K562 (cell line): ENCODE results near the gene CD38. TPM values are rescaled to one million over a fixed set of nuclear protein-coding genes. Genes with fewer than 3 reads are reported as not detected.

Experiments used
- ATAC-seq: fragments of 200-7000 bp; cut with Tn5 transposase; 3 replicates; pipeline ENCODE4 v1.9.1; 2020; ENCODE audit warnings: moderate library complexity
- BruUV-seq: library from RNA; stranded (reverse); fragments of 400-500 nt; replicated peaks from 2 replicates; lab custom pipeline; 2021; lab: Mats Ljungman, UMichigan
- CTCF ChIA-PET: fragments of 300-600 bp; formaldehyde crosslinking; extraction: SDS; loops from one replicate; lab custom pipeline; 2021; ENCODE audit warnings: low intra/inter-chr PET ratio; lab: Yijun Ruan, JAX
- POLR2A ChIA-PET: fragments of 300-600, 350-650 bp; sonication (Branson Sonifier 250); formaldehyde crosslinking; extraction: SDS; loops from one replicate; lab custom pipeline; 2021; ENCODE audit warnings: antibody characterized with exemption, inconsistent platforms; lab: Yijun Ruan, JAX
- DNase-seq, 4 experiments: peaks; one replicate each; pipeline versions ENCODE4 v3.0.0 to v3.0.0-alpha.2; 2011 to 2018; ENCODE audit warnings: low spot score in 3 of 4, mixed read lengths in 3 of 4; ENCODE audit errors: extremely low read depth in 1 of 4
- FAIRE-seq: peaks from 2 replicates; lab custom pipeline; 2011; peaks lifted over from hg19 to GRCh38; lab: Jason Lieb, UNC
- H2AFZ ChIP-seq: 2 replicates; pipeline ENCODE4 v1.6.0; 2011; ENCODE audit warnings: low read depth, low read length, control low read depth, inconsistent platforms
- H3K27ac ChIP-seq: fragments of 200-600 bp; 3 replicates; pipeline ENCODE4 v1.8.0; 2011; ENCODE audit warnings: low read depth, mild to moderate bottlenecking, control low read depth, inconsistent platforms, low read length, moderate library complexity, mixed read lengths; ENCODE audit errors: extremely low read depth
- H3K27me3 ChIP-seq, 2 experiments: fragments of 300-600 bp in 1 of 2; 2 replicates in 1 of 2; 3 replicates in 1 of 2; pipeline versions ENCODE4 v1.6.0 to v1.8.0; 2011; ENCODE audit warnings: inconsistent platforms in 2 of 2, low read length in 2 of 2, mild to moderate bottlenecking in 1 of 2, mixed read lengths in 1 of 2, moderate library complexity in 1 of 2; ENCODE audit not compliant: control insufficient read depth in 2 of 2, insufficient read depth in 2 of 2
- H3K36me3 ChIP-seq: fragments of 300-600 bp; 3 replicates; pipeline ENCODE4 v1.8.0; 2011; ENCODE audit warnings: mild to moderate bottlenecking, low read length, inconsistent platforms; ENCODE audit not compliant: control insufficient read depth, insufficient read depth
- H3K4me1 ChIP-seq, 2 experiments: fragments of 200-600 bp in 1 of 2; replicated peaks in 1 of 2; 2 replicates in 1 of 2; 3 replicates in 1 of 2; pipeline versions ENCODE4 v1.5.1 to v1.8.0; 2011; ENCODE audit warnings: inconsistent platforms in 2 of 2, low read length in 2 of 2, mild to moderate bottlenecking in 1 of 2, mixed read lengths in 1 of 2, moderate library complexity in 1 of 2; ENCODE audit not compliant: control insufficient read depth in 2 of 2, insufficient read depth in 2 of 2
- H3K4me2 ChIP-seq: 2 replicates; pipeline ENCODE4 v1.6.1; 2011; ENCODE audit warnings: low read length, control low read depth, inconsistent platforms, mixed read lengths; ENCODE audit not compliant: insufficient read depth
- H3K4me3 ChIP-seq: fragments of 200-600 bp; sonication (generic), shearing (Covaris generic); 2 replicates; pipeline ENCODE4 v1.5.1; 2016; ENCODE audit warnings: control low read depth, inconsistent platforms
- H3K79me2 ChIP-seq: fragments of 200-600 bp; 3 replicates; pipeline ENCODE4 v1.8.0; 2011; ENCODE audit warnings: low read length, inconsistent platforms; ENCODE audit not compliant: control insufficient read depth, insufficient read depth
- H3K9ac ChIP-seq, 2 experiments: 2 replicates each; pipeline versions ENCODE4 v1.6.0 to v1.6.1; 2011; ENCODE audit warnings: low read depth in 2 of 2, low read length in 2 of 2, control low read depth in 1 of 2, inconsistent platforms in 1 of 2, mild to moderate bottlenecking in 1 of 2, mixed read lengths in 1 of 2; ENCODE audit not compliant: insufficient read depth in 1 of 2
- H3K9me1 ChIP-seq: one replicate; pipeline ENCODE4 v1.6.0; 2011; ENCODE audit warnings: inconsistent platforms, mild to moderate bottlenecking, low read length, moderate library complexity; ENCODE audit not compliant: control insufficient read depth, insufficient read depth
- H3K9me3 ChIP-seq: replicated peaks from 2 replicates; pipeline ENCODE4 v1.5.1; 2011; ENCODE audit warnings: low read depth, low read length, inconsistent platforms; ENCODE audit not compliant: control insufficient read depth, insufficient read depth
- H4K20me1 ChIP-seq: replicated peaks from 2 replicates; pipeline ENCODE4 v1.6.1; 2011; ENCODE audit warnings: low read length, inconsistent platforms, mixed read lengths; ENCODE audit not compliant: control insufficient read depth, insufficient read depth
- ETS2 ChIP-seq: IDR thresholded peaks from 2 replicates; pipeline ENCODE4 v1.6.1; 2016; ENCODE audit warnings: borderline replicate concordance, missing genetic modification characterization, mild to moderate bottlenecking, moderate library complexity, missing compliant biosample characterization; ENCODE audit not compliant: poor library complexity, severe bottlenecking
- EZH2 ChIP-seq: IDR thresholded peaks from 2 replicates; pipeline ENCODE4 v1.6.1; 2012; ENCODE audit warnings: low read depth, mild to moderate bottlenecking, inconsistent platforms, low read length, borderline replicate concordance
- HNRNPH1 ChIP-seq: fragments of 200-400 bp; formaldehyde crosslinking; optimal IDR thresholded peaks from 2 replicates; pipeline ENCODE3; 2017; ENCODE audit warnings: low read depth, mild to moderate bottlenecking, low read length, moderate library complexity
- MTA3 ChIP-seq: fragments of 450-650 bp; formaldehyde crosslinking; IDR thresholded peaks from 2 replicates; pipeline ENCODE4 v1.6.1; 2017; ENCODE audit warnings: mild to moderate bottlenecking, borderline replicate concordance
- RBM22 ChIP-seq: fragments of 200-400 bp; formaldehyde crosslinking; IDR thresholded peaks from 2 replicates; pipeline ENCODE4 v1.6.1; 2018; ENCODE audit warnings: low read length, low read depth; ENCODE audit not compliant: poor library complexity, severe bottlenecking
- ZKSCAN3 ChIP-seq: fragments of 250-450 bp; sonication (Bioruptor Pico); IDR thresholded peaks from 2 replicates; pipeline ENCODE4 v1.4.0; 2020
- ZNF586 ChIP-seq: fragments of 450-650 bp; formaldehyde crosslinking; conservative IDR thresholded peaks from 2 replicates; pipeline ENCODE4 v1.4.0; 2020; ENCODE audit warnings: mild to moderate bottlenecking, moderate library complexity
- WGBS: fragments of 100-300 bp; shearing (Covaris generic); methylation state at CpG from one replicate; pipeline ENCODE4 v1.1.6; 2016; ENCODE audit warnings: low coverage, mixed read lengths; ENCODE audit not compliant: insufficient coverage; ENCODE audit errors: missing lambda C conversion rate; 5-methylcytosine and 5-hydroxymethylcytosine counted together
- in situ Hi-C: fragments of 300-500 bp; cut with MboI; formaldehyde crosslinking; loops from 4 replicates; pipeline ENCODE4 v1.15.0; 2018; ENCODE audit warnings: inconsistent platforms, mixed read lengths
- intact Hi-C: fragments of 100-400 bp; cut with micrococcal nuclease; formaldehyde crosslinking; loops from 2 replicates; pipeline ENCODE4 v1.14.2; 2022
- polyA plus RNA-seq, 8 experiments: library from polyadenylated mRNA; depleted of rRNA in 4 of 8; stranded (reverse) in 5 of 8; unstranded in 3 of 8; fragments of >200 nt; fragmentation: Nextera tagmentation in 2 of 8; fragmentation: Illumina TruSeq in 1 of 8; extraction: Ambion mirVana in 2 of 8; extraction: Trizol in 1 of 8; gene quantifications; 2 replicates each; pipeline versions ENCODE4 v1.2.1 to v1.2.3, GENCODE V29; 2011 to 2014; ENCODE audit warnings: inconsistent platforms in 1 of 8, missing spikeins in 1 of 8
- total RNA-seq, 7 experiments: library from RNA; depleted of rRNA in 6 of 7; stranded (reverse); fragments of >200 nt in 6 of 7; fragmentation: Illumina TruSeq in 2 of 7; extraction: Trizol in 2 of 7; gene quantifications; 2 replicates each; pipeline versions ENCODE4 v1.2.1 to v1.2.3, GENCODE V29; 2011 to 2021; ENCODE audit warnings: low replicate concordance in 1 of 7
- TF ChIP-seq, protein P1 (sequence below), 2 experiments: fragments of 150-350 bp in 1 of 2; IDR thresholded peaks; 2 replicates each; pipeline ENCODE4 v1.6.1; 2012 to 2016; ENCODE audit warnings: low read depth in 2 of 2, low read length in 2 of 2, mild to moderate bottlenecking in 1 of 2, moderate library complexity in 1 of 2
- TF ChIP-seq, protein P2 (sequence below): fragments of 450-650 bp; IDR thresholded peaks from 2 replicates; pipeline ENCODE4 v1.6.1; 2016; ENCODE audit warnings: missing biosample characterization, missing genetic modification characterization
- TF ChIP-seq, protein P3 (sequence below): fragments of 450-650 bp; IDR thresholded peaks from 2 replicates; pipeline ENCODE4 v1.6.1; 2017; ENCODE audit warnings: antibody characterized with exemption
- TF ChIP-seq, protein P4 (sequence below): fragments of 450-650 bp; formaldehyde crosslinking; IDR thresholded peaks from 2 replicates; pipeline ENCODE4 v1.4.0; 2022; ENCODE audit warnings: missing genetic modification characterization
- TF ChIP-seq, protein P5 (sequence below): sonication (generic); formaldehyde crosslinking; IDR thresholded peaks from 2 replicates; pipeline ENCODE4 v1.8.1; 2023; ENCODE audit warnings: mild to moderate bottlenecking, missing genetic modification reagents, moderate library complexity

The CD38 gene
- total and polyA plus RNA-seq, 9 of the 15 experiments (the other 6 are each of a cell fraction or from before 2014, with no cell fraction given), result 0.04 to 0.06 (median 0.04) TPM; not detected in 5

DNA sequence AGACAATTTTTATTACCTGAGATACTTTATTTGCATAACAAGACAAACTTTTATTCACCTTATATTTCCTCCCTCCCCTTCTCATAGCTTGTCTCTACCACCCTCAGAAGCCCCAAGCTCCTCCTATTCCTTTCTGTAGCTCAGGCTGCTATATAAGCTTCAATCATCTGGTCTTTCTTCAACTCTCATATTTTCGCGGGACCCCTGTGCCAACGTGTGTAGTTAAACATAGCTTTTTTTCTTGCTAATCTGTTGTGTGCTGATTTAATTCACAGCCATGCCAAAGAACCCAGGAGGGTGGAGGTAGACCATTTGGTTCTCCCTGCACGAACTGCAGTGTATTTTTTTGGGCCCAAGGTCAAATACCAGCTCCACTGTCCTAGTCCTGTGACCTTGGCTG is 21.1 kb upstream of the CD38 start:
- ChIA-PET POLR2A (interaction anchor here (1.2 kb wide), 1 partner anchor 508 kb away, joined by 3 read pairs; no protein-coding TSS in a partner anchor), CTCF (no interaction called here)
- Histone ChIP-seq H2AFZ (no peak overlapping the region), H3K27me3 (peaks cover 0 to 10% of the 10 kb centered on the region in 2 experiments; a peak in 2 of 5 replicates), H3K36me3 (no peaks in the 10 kb centered on the region), H3K4me3 (no peak overlapping the region), H3K79me2 (no peaks in the 10 kb centered on the region), H3K9me3 (no peaks in the 10 kb centered on the region), H3K27ac (no peak overlapping the region), H3K9me1 (no peaks in the 10 kb centered on the region), H3K4me1 (no peaks in the 10 kb centered on the region), H4K20me1 (no peaks in the 10 kb centered on the region), H3K4me2 (no peak overlapping the region), H3K9ac (no peak overlapping the region)
- no peak for ATAC-seq
- DNase-seq, result no peak
- in situ Hi-C loops, result no loop called here
- FAIRE-seq, result no peak
- no TSS peak for BruUV-seq
- intact Hi-C loops, result no loop called here
- 0% methylated on average over 4 of the region's 4 CpGs for WGBS
- no peak for TF ChIP-seq EZH2
- TF ChIP-seq HNRNPH1, result no peak
- TF ChIP-seq RBM22, result no peak
- TF ChIP-seq ZNF586 (CRISPR knock-in tag), result no peak
- no peak for TF ChIP-seq ZKSCAN3 (CRISPR knock-in tag)
- TF ChIP-seq ETS2 (tag), result no peak
- no peak for TF ChIP-seq MTA3
- TF ChIP-seq, protein P1, sequence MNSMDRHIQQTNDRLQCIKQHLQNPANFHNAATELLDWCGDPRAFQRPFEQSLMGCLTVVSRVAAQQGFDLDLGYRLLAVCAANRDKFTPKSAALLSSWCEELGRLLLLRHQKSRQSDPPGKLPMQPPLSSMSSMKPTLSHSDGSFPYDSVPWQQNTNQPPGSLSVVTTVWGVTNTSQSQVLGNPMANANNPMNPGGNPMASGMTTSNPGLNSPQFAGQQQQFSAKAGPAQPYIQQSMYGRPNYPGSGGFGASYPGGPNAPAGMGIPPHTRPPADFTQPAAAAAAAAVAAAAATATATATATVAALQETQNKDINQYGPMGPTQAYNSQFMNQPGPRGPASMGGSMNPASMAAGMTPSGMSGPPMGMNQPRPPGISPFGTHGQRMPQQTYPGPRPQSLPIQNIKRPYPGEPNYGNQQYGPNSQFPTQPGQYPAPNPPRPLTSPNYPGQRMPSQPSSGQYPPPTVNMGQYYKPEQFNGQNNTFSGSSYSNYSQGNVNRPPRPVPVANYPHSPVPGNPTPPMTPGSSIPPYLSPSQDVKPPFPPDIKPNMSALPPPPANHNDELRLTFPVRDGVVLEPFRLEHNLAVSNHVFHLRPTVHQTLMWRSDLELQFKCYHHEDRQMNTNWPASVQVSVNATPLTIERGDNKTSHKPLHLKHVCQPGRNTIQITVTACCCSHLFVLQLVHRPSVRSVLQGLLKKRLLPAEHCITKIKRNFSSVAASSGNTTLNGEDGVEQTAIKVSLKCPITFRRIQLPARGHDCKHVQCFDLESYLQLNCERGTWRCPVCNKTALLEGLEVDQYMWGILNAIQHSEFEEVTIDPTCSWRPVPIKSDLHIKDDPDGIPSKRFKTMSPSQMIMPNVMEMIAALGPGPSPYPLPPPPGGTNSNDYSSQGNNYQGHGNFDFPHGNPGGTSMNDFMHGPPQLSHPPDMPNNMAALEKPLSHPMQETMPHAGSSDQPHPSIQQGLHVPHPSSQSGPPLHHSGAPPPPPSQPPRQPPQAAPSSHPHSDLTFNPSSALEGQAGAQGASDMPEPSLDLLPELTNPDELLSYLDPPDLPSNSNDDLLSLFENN (IDR thresholded peaks at IDR 0.05; ENCODE audit: low read depth in 2 of 2, low read length in 2 of 2), result no peak
- TF ChIP-seq, protein P2, sequence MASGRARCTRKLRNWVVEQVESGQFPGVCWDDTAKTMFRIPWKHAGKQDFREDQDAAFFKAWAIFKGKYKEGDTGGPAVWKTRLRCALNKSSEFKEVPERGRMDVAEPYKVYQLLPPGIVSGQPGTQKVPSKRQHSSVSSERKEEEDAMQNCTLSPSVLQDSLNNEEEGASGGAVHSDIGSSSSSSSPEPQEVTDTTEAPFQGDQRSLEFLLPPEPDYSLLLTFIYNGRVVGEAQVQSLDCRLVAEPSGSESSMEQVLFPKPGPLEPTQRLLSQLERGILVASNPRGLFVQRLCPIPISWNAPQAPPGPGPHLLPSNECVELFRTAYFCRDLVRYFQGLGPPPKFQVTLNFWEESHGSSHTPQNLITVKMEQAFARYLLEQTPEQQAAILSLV (tag), result no peak
- TF ChIP-seq, protein P3, sequence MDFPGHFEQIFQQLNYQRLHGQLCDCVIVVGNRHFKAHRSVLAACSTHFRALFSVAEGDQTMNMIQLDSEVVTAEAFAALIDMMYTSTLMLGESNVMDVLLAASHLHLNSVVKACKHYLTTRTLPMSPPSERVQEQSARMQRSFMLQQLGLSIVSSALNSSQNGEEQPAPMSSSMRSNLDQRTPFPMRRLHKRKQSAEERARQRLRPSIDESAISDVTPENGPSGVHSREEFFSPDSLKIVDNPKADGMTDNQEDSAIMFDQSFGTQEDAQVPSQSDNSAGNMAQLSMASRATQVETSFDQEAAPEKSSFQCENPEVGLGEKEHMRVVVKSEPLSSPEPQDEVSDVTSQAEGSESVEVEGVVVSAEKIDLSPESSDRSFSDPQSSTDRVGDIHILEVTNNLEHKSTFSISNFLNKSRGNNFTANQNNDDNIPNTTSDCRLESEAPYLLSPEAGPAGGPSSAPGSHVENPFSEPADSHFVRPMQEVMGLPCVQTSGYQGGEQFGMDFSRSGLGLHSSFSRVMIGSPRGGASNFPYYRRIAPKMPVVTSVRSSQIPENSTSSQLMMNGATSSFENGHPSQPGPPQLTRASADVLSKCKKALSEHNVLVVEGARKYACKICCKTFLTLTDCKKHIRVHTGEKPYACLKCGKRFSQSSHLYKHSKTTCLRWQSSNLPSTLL, result no peak
- TF ChIP-seq, protein P4, sequence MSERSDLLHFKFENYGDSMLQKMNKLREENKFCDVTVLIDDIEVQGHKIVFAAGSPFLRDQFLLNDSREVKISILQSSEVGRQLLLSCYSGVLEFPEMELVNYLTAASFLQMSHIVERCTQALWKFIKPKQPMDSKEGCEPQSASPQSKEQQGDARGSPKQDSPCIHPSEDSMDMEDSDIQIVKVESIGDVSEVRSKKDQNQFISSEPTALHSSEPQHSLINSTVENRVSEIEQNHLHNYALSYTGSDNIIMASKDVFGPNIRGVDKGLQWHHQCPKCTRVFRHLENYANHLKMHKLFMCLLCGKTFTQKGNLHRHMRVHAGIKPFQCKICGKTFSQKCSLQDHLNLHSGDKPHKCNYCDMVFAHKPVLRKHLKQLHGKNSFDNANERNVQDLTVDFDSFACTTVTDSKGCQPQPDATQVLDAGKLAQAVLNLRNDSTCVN (CRISPR knock-in tag), result no peak
- TF ChIP-seq, protein P5, sequence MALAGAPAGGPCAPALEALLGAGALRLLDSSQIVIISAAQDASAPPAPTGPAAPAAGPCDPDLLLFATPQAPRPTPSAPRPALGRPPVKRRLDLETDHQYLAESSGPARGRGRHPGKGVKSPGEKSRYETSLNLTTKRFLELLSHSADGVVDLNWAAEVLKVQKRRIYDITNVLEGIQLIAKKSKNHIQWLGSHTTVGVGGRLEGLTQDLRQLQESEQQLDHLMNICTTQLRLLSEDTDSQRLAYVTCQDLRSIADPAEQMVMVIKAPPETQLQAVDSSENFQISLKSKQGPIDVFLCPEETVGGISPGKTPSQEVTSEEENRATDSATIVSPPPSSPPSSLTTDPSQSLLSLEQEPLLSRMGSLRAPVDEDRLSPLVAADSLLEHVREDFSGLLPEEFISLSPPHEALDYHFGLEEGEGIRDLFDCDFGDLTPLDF, result no peak
